ENCODE measurements around the gene CACNA1D. TPM values are rescaled to one million over a fixed set of nuclear protein-coding genes. Genes with fewer than 3 reads are reported as not detected.

Gene CACNA1D
- total RNA-seq, 3 donors from 2014 or later = 0.96 to 50.3 (median 32.1) TPM

GRCh38 chr3:53823026-53823955 is 328.9 kb downstream of the CACNA1D start:
- TF ChIP-seq POLR2A (IDR thresholded peaks at IDR 0.05) (no peak), POLR2AphosphoS5 (IDR thresholded peaks at IDR 0.05) (no peak), CTCF (IDR thresholded peaks at IDR 0.05) (no peak)
- intact Hi-C loops (cut with DNase I; ENCODE audit: low total_unique reads) = no loop called here
- no peaks in the 10 kb centered on the region for H3K4me1 ChIP-seq
- H3K27me3 ChIP-seq = no peaks in the 10 kb centered on the region
- no peaks in the 10 kb centered on the region for H3K36me3 ChIP-seq
- no peak overlapping the region for H3K4me3 ChIP-seq
- no peak overlapping the region for H3K27ac ChIP-seq
- no peaks in the 10 kb centered on the region for H3K9me3 ChIP-seq
- DNase-seq (ENCODE audit: low spot score in 2 of 2) = no peak

- no peak overlapping the region for H3K27ac ChIP-seq
- no peak for TF ChIP-seq CTCF (IDR thresholded peaks at IDR 0.05)
- no peak for TF ChIP-seq POLR2AphosphoS5 (IDR thresholded peaks at IDR 0.05)
- no peak for TF ChIP-seq POLR2A (IDR thresholded peaks at IDR 0.05)
- no peaks in the 10 kb centered on the region for H3K27me3 ChIP-seq
- intact Hi-C loops (cut with DNase I; ENCODE audit: low total_unique reads) = no loop called here
- no peak for DNase-seq (ENCODE audit: low spot score in 2 of 2)
- no peaks in the 10 kb centered on the region for H3K36me3 ChIP-seq
- H3K4me3 ChIP-seq = no peak overlapping the region
- no peaks in the 10 kb centered on the region for H3K4me1 ChIP-seq
- H3K9me3 ChIP-seq = no peaks in the 10 kb centered on the region
Observed at GRCh38 chr3:53823956-53824657, 329.7 kb downstream of the CACNA1D start.

- intact Hi-C loops (cut with DNase I; ENCODE audit: low total_unique reads) = no loop called here
- no peak for DNase-seq (ENCODE audit: low spot score in 2 of 2)
Observed at GRCh38 chr3:53824795-53825194, 330.4 kb downstream of the CACNA1D start.

GRCh38 chr3:53826048-53826447 is 331.6 kb downstream of the CACNA1D start:
- Histone ChIP-seq H3K27ac (no peak overlapping the region), H3K4me3 (no peak overlapping the region), H3K9me3 (no peaks in the 10 kb centered on the region), H3K27me3 (no peaks in the 10 kb centered on the region), H3K4me1 (no peaks in the 10 kb centered on the region), H3K36me3 (no peaks in the 10 kb centered on the region)
- DNase-seq (ENCODE audit: low spot score in 2 of 2) = no peak
- TF ChIP-seq POLR2AphosphoS5 (IDR thresholded peaks at IDR 0.05) (no peak), CTCF (IDR thresholded peaks at IDR 0.05) (no peak), POLR2A (IDR thresholded peaks at IDR 0.05) (no peak)
- intact Hi-C loops (cut with DNase I; ENCODE audit: low total_unique reads) = no loop called here

More at GRCh38 chr3:53824795-53825194, 330.4 kb downstream of the CACNA1D start:
- no peaks in the 10 kb centered on the region for H3K27me3 ChIP-seq
- no peak overlapping the region for H3K4me3 ChIP-seq
- TF ChIP-seq POLR2AphosphoS5 (IDR thresholded peaks at IDR 0.05) (no peak), CTCF (IDR thresholded peaks at IDR 0.05) (no peak), POLR2A (IDR thresholded peaks at IDR 0.05) (no peak)
- H3K27ac ChIP-seq = no peak overlapping the region
- no peaks in the 10 kb centered on the region for H3K36me3 ChIP-seq
- no peaks in the 10 kb centered on the region for H3K9me3 ChIP-seq
- no peaks in the 10 kb centered on the region for H3K4me1 ChIP-seq

- Histone ChIP-seq H3K9me3 (no peaks in the 10 kb centered on the region), H3K36me3 (no peaks in the 10 kb centered on the region), H3K27ac (peak overlapping the region in 1 of 2 donors; percentile 17), H3K4me1 (no peaks in the 10 kb centered on the region), H3K27me3 (no peaks in the 10 kb centered on the region), H3K4me3 (no peak overlapping the region)
- intact Hi-C loops (cut with DNase I; ENCODE audit: low total_unique reads) = no loop called here
- no peak for TF ChIP-seq CTCF (IDR thresholded peaks at IDR 0.05)
- no peak for TF ChIP-seq POLR2AphosphoS5 (IDR thresholded peaks at IDR 0.05)
- no peak for DNase-seq (ENCODE audit: low spot score in 2 of 2)
Observed at GRCh38 chr3:53828581-53828980, 334.2 kb downstream of the CACNA1D start.
